SK-N-SH (cell line): Measurements from ENCODE around the gene L1TD1. TPM values are rescaled to one million over a fixed set of nuclear protein-coding genes. Genes with fewer than 3 reads are reported as not detected.
A peak's percentile ranks its signal among the peaks of the same experiment; 100 is the strongest.
"Not testable (repeated sequence)": the region's sequence is repeated elsewhere in the genome, so short reads cannot be mapped to it uniquely, and the experiment has no call there.

ENCODE experiments used
- CTCF ChIA-PET: fragments of 300-600, 350-600 bp; formaldehyde crosslinking; extraction: SDS; loops from one replicate; lab custom pipeline; 2021; lab: Yijun Ruan, JAX
- POLR2A ChIA-PET: fragments of 350-600 bp; sonication (Branson Sonifier 250); formaldehyde crosslinking; extraction: SDS; loops from one replicate; lab custom pipeline; 2020; ENCODE audit warnings: antibody characterized with exemption, inconsistent platforms; lab: Yijun Ruan, JAX
- DNase-seq: peaks from one replicate; pipeline ENCODE4 v3.0.0; 2012
- H2AFZ ChIP-seq: fragments of 200-600 bp; sonication (generic); 2 replicates; pipeline ENCODE4 v1.8.1; 2016; ENCODE audit warnings: antibody characterized with exemption, mild to moderate bottlenecking, low read depth
- H3F3A ChIP-seq: fragments of 200-600 bp; sonication (generic); replicated peaks from 2 replicates; pipeline ENCODE3; 2016; ENCODE audit warnings: antibody characterized with exemption, mild to moderate bottlenecking; ENCODE audit not compliant: insufficient read depth
- H3K27ac ChIP-seq, 2 experiments: fragments of 200-500 bp in 1 of 2; fragments of 200-600 bp in 1 of 2; sonication (Bioruptor generic) in 1 of 2; sonication (generic), shearing (Covaris generic) in 1 of 2; 2 replicates each; pipeline versions ENCODE4 v1.5.1 to v1.6.1; 2014 to 2016; ENCODE audit warnings: low read depth in 2 of 2, inconsistent platforms in 1 of 2, low read length in 1 of 2, mild to moderate bottlenecking in 1 of 2, mixed read lengths in 1 of 2
- H3K27me3 ChIP-seq: fragments of 200-600 bp; sonication (generic), shearing (Covaris generic); 2 replicates; pipeline ENCODE4 v1.6.1; 2016; ENCODE audit warnings: mixed run types; ENCODE audit not compliant: insufficient read depth
- H3K36me3 ChIP-seq, 2 experiments: fragments of 200-500 bp in 1 of 2; fragments of 200-600 bp in 1 of 2; sonication (Bioruptor generic) in 1 of 2; sonication (generic) in 1 of 2; replicated peaks in 1 of 2; 2 replicates each; pipeline versions ENCODE3 to v1.5.1; 2014 to 2016; ENCODE audit warnings: low read length in 1 of 2, mild to moderate bottlenecking in 1 of 2; ENCODE audit not compliant: insufficient read depth in 2 of 2, control insufficient read depth in 1 of 2
- H3K4me1 ChIP-seq, 2 experiments: fragments of 200-500 bp in 1 of 2; fragments of 200-600 bp in 1 of 2; sonication (Bioruptor generic) in 1 of 2; sonication (generic), shearing (Covaris generic) in 1 of 2; 2 replicates each; pipeline versions ENCODE4 v1.5.1 to v1.6.1; 2014 to 2016; ENCODE audit warnings: low read depth in 1 of 2, low read length in 1 of 2, mixed run types in 1 of 2; ENCODE audit not compliant: insufficient read depth in 2 of 2, control insufficient read depth in 1 of 2
- H3K4me2 ChIP-seq: fragments of 200-600 bp; sonication (generic), shearing (Covaris generic); 2 replicates; pipeline ENCODE4 v1.6.1; 2017; ENCODE audit warnings: mixed run types
- H3K4me3 ChIP-seq, 2 experiments: fragments of 200-500 bp in 1 of 2; fragments of 200-600 bp in 1 of 2; sonication (Bioruptor generic) in 1 of 2; sonication (generic), shearing (Covaris generic) in 1 of 2; 2 replicates each; pipeline versions ENCODE4 v1.5.1 to v1.8.1; 2014 to 2016; ENCODE audit warnings: low read depth in 2 of 2, inconsistent platforms in 1 of 2, low read length in 1 of 2, mild to moderate bottlenecking in 1 of 2, mixed read lengths in 1 of 2, moderate library complexity in 1 of 2
- H3K79me2 ChIP-seq: fragments of 200-600 bp; sonication (generic); 2 replicates; pipeline ENCODE4 v1.8.1; 2017; ENCODE audit warnings: mild to moderate bottlenecking; ENCODE audit not compliant: insufficient read depth
- H3K9ac ChIP-seq: fragments of 200-600 bp; sonication (generic); 2 replicates; pipeline ENCODE4 v1.6.1; 2017; ENCODE audit warnings: mixed run types
- H3K9me2 ChIP-seq: fragments of 200-600 bp; sonication (generic); 2 replicates; pipeline ENCODE4 v1.6.1; 2017; ENCODE audit warnings: mixed run types
- H3K9me3 ChIP-seq: fragments of 200-600 bp; sonication (generic); 2 replicates; pipeline ENCODE4 v1.6.1; 2017; ENCODE audit warnings: mixed run types, mild to moderate bottlenecking, moderate library complexity
- H4K20me1 ChIP-seq: fragments of 200-600 bp; sonication (generic); 2 replicates; pipeline ENCODE4 v1.6.1; 2017; ENCODE audit warnings: mild to moderate bottlenecking, mixed run types; ENCODE audit not compliant: insufficient read depth
- FOSL2 ChIP-seq: IDR thresholded peaks from 2 replicates; pipeline ENCODE4 v1.4.0; 2012; ENCODE audit warnings: low read depth, mild to moderate bottlenecking, moderate library complexity, borderline replicate concordance
- JUND ChIP-seq: IDR thresholded peaks from 2 replicates; pipeline ENCODE4 v1.4.0; 2012
- TCF12 ChIP-seq: IDR thresholded peaks from 2 replicates; pipeline ENCODE4 v1.4.0; 2012
- WGBS: methylation state at CpG from one replicate; pipeline ENCODE4 v1.1.6; 2017; ENCODE audit warnings: low lambda C conversion rate; 5-methylcytosine and 5-hydroxymethylcytosine counted together
- polyA plus RNA-seq, 3 experiments: library from polyadenylated mRNA; depleted of rRNA; stranded (reverse); fragments of >200 nt; gene quantifications; 2 replicates each; pipeline ENCODE4 v1.2.3, GENCODE V29; 2012
- TF ChIP-seq, protein P1 (sequence below): IDR thresholded peaks from 2 replicates; pipeline ENCODE4 v1.4.0; 2012; ENCODE audit warnings: low read depth
- TF ChIP-seq, protein P2 (sequence below): IDR thresholded peaks from 2 replicates; pipeline ENCODE4 v1.4.0; 2012; ENCODE audit warnings: low read depth, borderline replicate concordance

L1TD1 gene
- polyA plus RNA-seq, 1 of the 3 experiments (the other 2 are of a cell fraction) = not detected

- Histone ChIP-seq H3K9me2 (no peaks in the 10 kb centered on the region), H3K36me3 (no peaks in the 10 kb centered on the region), H2AFZ (no peak overlapping the region), H3F3A (no peaks in the 10 kb centered on the region), H3K9me3 (no peaks in the 10 kb centered on the region), H3K79me2 (no peaks in the 10 kb centered on the region), H3K27ac (no peak overlapping the region), H4K20me1 (no peaks in the 10 kb centered on the region), H3K9ac (no peak overlapping the region), H3K4me3 (no peak overlapping the region), H3K4me2 (no peak overlapping the region), H3K4me1 (no peaks in the 10 kb centered on the region; a peak in 2 of 4 replicates), H3K27me3 (no peaks in the 10 kb centered on the region)
- CTCF ChIA-PET = no interaction called here
- DNase-seq = no peak
- TF ChIP-seq FOSL2 (no peak), TCF12 (no peak), JUND (no peak)
- TF ChIP-seq, protein P1, sequence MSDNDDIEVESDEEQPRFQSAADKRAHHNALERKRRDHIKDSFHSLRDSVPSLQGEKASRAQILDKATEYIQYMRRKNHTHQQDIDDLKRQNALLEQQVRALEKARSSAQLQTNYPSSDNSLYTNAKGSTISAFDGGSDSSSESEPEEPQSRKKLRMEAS = no peak
- TF ChIP-seq, protein P2, sequence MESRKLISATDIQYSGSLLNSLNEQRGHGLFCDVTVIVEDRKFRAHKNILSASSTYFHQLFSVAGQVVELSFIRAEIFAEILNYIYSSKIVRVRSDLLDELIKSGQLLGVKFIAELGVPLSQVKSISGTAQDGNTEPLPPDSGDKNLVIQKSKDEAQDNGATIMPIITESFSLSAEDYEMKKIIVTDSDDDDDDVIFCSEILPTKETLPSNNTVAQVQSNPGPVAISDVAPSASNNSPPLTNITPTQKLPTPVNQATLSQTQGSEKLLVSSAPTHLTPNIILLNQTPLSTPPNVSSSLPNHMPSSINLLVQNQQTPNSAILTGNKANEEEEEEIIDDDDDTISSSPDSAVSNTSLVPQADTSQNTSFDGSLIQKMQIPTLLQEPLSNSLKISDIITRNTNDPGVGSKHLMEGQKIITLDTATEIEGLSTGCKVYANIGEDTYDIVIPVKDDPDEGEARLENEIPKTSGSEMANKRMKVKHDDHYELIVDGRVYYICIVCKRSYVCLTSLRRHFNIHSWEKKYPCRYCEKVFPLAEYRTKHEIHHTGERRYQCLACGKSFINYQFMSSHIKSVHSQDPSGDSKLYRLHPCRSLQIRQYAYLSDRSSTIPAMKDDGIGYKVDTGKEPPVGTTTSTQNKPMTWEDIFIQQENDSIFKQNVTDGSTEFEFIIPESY = no peak
- POLR2A ChIA-PET = no interaction called here
- WGBS = 61% methylated on average over 7 of the region's 7 CpGs
Observed at GRCh38 chr1:62181532-62181931, 13.1 kb upstream of the L1TD1 start.

DNA sequence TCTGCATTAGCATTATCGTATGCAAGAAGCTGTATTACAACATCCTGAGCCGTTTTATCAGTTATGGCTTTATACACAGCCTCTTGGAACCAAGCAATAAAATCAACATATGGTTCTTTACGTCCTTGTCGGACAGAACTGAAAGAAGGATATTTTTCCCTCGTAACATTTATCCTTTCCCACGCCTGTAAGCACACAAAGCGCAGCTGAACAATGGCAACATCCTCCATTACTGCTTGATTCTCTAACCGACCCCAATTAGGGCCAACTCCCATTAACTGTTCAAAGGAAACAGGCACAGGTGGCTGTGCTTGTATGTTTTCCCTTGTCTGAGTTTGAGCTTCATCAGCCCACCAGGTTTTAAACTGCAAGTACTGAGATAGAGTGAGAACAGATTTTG is 12.5 kb upstream of the L1TD1 start:
- H3K4me2 ChIP-seq, H3K4me1 ChIP-seq, H3K79me2 ChIP-seq, H4K20me1 ChIP-seq, H3K36me3 ChIP-seq, H3K4me3 ChIP-seq, H2AFZ ChIP-seq, H3K9me2 ChIP-seq, H3K9me3 ChIP-seq, POLR2A ChIA-PET, DNase-seq, H3K27ac ChIP-seq, H3F3A ChIP-seq, H3K27me3 ChIP-seq, H3K9ac ChIP-seq: not testable (repeated sequence)
- 64% methylated on average over 8 of the region's 8 CpGs for WGBS
- CTCF ChIA-PET = interaction anchor here (1.0 kb wide), 2 partner anchors 46 to 225 kb away, joined by 3 to 4 read pairs; no protein-coding TSS in a partner anchor

DNA sequence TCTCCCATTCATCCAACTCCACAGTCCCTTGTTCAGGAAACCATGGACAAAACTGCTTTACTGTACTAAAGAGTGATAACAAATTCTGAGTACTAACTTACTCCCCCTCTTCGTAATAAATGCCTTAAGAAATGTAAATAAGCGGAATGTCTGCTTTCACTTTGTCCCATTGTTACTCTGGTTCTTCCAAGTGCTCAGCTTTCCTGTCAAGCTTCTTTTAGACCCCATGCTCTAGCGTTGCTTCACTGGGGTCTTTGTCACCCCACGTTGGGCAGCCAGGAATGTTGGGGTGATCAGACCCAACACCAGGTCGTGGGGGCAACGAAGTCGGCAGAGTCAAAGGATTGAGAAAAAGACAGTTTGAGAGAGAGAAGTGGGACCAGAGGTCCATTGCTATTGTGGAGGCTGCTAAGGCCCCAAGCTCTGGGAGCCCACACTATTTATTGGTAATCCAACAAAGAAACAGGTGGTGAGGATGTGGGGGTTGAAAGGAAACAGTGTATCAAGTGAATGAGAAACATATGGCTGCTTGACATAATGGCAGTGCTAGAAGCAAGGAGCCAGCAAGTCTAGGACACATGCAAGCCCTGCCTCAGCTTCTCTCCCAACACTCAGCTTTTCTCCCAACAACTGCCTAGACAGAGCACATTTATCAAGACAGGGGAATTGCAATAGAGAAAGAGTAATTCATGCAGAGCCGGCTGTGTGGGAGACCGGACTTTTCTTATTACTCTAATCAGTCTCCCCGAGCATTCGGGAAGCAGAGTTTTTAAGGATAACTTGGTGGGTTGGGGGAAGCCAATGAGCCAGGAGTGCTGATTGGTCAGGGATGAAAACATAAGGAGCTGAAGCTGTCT is 11.3 kb upstream of the L1TD1 start:
- 77% methylated on average over 11 of the region's 11 CpGs for WGBS
- not testable (repeated sequence) for H3K4me3 ChIP-seq

More for the DNA sequence above, 11.3 kb upstream of the L1TD1 start:
- H3K9ac ChIP-seq, H4K20me1 ChIP-seq, POLR2A ChIA-PET, H3K4me1 ChIP-seq, H3K36me3 ChIP-seq, H3F3A ChIP-seq, H3K9me3 ChIP-seq, H3K79me2 ChIP-seq, DNase-seq, H3K27me3 ChIP-seq, H3K27ac ChIP-seq, H3K9me2 ChIP-seq, H2AFZ ChIP-seq: not testable (repeated sequence)
- CTCF ChIA-PET = interaction anchor here (1.0 to 3.0 kb wide), 5 partner anchors 8 to 224 kb away, joined by 4 to 21 read pairs (median 5); no protein-coding TSS in a partner anchor
- 0 out of 2 replicates have a peak overlapping the region, but pooled peaks have one; percentile 11 for H3K4me2 ChIP-seq
